CMK (cell line): ENCODE data around the gene KRTAP5-2.
"Not testable (repeated sequence)": the region's sequence is repeated elsewhere in the genome, so short reads cannot be mapped to it uniquely, and the experiment has no call there.

Experiments
- DNase-seq: peaks from one replicate; pipeline ENCODE4 v3.0.0-alpha.2; 2010; ENCODE audit warnings: low read depth

Gene KRTAP5-2

DNA sequence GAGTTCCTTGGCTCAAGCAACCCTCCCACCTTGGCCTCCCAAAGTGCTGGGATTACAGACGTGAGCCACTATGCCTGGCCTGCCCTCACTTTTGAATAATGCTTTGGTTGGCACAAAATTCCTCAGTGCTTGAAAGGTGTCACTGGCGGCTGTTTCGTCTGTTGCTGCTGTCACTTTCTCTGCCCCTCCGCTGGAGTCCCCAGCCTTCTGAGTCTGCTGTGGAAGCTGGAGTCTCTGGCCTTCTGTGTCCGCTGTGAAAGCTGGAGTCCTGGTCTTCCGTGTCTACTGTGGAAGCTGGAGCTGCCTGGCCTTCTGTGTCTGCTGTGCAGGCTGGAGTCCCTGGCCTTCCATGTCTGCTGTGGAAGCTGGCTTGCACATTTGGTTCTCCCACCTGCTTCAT is 8.1 kb downstream of the KRTAP5-2 start:
- DNase-seq: no peak

DNA sequence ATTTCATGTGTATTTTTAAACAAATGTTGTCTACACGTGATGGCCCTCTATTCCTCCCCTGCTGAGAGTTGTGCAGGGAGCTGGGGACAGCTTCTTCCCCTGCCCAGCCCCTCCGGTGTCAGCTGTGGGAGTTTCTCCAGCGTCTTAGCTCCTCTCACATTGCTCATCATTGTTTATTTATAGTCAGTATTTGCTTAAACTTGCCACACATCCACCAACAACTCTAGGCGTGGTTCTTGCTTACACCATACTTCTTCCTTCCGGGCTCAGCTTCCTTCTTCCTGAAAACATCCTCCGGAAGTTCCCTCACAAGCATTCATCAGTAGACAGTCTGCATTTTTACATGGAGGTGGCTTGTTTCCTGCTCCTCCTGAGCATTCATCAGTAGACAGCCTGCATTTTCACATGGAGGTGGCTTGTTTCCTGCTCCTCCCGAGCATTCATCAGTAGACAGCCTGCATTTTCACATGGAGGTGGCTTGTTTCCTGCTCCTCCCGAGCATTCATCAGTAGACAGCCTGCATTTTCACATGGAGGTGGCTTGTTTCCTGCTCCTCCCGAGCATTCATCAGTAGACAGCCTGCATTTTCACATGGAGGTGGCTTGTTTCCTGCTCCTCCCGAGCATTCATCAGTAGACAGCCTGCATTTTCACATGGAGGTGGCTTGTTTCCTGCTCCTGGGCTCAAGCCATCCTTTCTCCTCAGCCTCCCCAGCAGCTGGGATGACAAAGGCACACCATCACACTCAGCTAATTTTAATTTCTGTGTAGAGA is 8.7 kb downstream of the KRTAP5-2 start:
- not testable (repeated sequence) for DNase-seq

DNA sequence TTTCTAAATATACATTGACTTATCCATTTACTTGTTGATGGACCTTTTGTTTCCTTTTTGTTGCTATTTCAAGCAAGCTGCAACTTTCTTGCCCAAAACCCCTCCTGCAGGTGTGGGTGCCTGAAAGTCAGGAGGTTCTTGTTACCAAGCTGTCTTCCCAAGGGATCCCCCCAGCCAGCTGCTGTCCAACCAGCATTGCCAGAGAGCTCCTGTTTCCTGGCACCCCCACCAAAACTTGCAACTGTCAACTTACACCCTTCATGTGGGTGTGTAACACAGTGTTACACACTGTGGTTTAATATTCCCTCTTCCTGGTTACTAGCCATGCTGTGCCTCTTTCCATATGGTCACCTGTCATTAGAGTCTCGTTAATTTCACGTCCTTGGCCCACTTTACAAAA is 11.4 kb downstream of the KRTAP5-2 start:
- no peak for DNase-seq

DNA sequence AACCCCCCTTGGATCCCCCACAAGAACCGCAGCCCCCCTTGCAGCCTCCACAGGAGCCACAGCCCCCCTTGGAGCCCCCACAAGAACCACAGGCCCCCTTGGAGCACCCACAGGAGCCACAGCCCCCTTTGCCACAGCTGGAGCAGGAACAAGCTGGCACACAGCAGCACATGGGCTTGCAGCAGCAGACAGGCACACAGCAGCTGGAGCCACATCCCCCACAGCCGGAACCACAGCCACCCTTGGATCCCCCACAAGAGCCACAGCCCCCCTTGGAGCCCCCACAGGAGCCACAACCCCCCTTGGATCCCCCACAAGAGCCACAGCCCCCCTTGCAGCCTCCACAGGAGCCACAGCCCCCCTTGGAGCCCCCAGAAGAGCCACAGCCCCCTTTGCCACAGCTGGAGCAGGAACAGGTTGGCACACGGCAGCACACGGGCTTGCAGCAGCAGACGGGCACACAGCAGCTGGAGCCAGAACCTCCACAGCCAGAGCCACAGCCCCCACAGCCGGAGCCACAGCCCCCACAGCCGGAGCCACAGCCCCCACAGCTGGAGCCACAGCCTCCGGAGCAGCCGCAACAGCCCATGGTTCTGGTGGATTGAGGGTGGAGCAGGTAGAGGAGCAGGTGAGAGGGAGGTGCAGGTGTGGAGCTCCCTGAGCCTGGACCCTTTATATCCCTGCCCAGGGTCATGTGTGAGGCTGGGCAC is 13.3 kb downstream of the KRTAP5-2 start, which contains the start of gene KRTAP5-1:
Gene KRTAP5-1 (minus strand): TSS at position 623 of the 710 bp plus-strand sequence. CDS start 34 bp downstream, at position 589.
- not testable (repeated sequence) for DNase-seq

DNA sequence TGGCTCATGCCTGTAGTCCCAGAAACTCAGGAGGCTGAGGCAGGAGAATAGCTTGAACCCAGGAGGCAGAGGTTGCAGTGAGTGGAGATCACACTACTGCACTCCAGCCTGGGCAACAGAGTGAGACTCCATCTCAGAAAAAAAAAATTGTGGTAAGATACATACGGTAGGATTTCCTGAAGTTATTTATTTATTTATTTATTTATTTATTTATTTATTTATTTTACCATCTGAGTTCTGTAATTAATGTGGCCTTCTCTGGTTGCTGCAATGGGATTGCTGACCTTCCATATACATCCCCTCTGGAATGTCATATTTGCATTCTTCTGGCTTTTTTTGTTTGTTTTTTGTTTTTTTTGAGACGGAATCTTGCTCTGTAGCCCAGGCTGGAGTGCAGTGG is 15.2 kb downstream of the KRTAP5-2 start:
- not testable (repeated sequence) for DNase-seq

DNA sequence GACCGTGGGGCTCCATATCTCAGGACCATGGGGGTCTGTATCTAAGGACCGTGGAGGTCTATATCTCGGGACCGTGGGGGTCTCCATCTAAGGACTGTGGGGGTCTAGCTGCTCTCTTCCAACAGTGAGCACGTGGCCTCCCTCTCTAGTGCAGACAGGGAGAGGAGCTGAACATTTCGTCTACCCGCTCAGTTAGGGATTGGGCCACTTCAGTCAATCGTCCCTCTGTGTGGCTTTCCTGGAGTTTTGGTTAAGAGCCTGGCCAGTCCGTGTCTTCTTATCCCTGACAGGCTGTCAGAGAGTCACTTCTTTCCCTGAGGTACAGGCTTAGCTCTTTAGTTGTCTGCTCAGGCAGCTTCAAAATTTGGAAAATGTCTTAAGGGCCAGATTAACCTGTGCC is 16.1 kb downstream of the KRTAP5-2 start:
- no peak for DNase-seq

DNA sequence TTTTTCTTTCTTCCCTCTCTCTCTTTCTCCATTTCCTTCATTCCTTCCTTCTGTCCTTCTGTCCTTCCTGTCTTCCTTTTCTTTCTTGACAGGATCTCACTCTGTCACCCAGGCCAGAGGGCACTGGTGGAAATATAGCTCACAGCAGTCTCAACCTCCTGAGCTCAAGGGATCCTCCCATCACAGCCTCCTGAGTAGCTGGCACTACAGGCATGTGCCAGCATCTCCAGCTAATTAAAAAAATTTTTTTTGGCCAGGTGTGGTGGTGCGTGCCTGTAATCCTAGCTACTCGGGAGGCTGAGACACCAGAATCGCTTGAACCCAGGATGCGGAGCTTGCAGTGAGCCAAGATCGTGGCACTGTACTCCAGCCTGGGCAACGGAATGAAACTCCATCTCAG is 21.3 kb downstream of the KRTAP5-2 start:
- DNase-seq: no peak

DNA sequence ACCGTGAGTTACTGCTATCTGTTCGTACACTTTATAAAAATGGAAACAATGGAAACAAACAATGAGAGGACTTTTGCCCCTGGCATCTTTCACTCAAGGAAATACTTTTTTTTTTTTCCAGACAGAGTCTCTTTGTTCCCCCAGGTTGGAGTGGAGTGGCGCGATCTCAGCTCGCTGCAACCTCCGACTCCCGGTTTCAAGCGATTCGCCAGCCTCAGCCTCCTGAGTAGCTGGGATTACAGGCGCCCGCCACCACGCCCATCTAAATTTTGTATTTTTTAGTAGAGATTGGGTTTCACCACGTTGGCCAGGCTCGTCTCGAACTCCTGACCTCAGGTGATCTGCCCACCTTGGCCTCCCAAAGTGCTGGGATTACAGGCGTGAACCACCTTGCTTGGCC is 22.3 kb downstream of the KRTAP5-2 start:
- DNase-seq: not testable (repeated sequence)

DNA sequence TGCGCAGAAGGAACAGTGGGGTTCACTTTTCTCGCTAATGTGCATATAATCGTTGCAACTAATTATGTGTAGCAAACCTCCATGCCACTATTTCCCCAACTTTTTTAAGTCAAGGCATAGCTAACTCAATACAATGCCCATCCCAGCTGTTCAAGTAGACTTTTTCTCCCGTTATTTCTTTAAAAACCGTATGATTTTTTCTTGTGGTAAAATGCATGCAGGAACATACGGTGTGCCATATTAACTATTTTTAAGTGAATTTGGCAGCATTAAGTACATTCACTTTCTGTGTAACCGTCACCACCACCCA is 23.2 kb downstream of the KRTAP5-2 start:
- DNase-seq: no peak

DNA sequence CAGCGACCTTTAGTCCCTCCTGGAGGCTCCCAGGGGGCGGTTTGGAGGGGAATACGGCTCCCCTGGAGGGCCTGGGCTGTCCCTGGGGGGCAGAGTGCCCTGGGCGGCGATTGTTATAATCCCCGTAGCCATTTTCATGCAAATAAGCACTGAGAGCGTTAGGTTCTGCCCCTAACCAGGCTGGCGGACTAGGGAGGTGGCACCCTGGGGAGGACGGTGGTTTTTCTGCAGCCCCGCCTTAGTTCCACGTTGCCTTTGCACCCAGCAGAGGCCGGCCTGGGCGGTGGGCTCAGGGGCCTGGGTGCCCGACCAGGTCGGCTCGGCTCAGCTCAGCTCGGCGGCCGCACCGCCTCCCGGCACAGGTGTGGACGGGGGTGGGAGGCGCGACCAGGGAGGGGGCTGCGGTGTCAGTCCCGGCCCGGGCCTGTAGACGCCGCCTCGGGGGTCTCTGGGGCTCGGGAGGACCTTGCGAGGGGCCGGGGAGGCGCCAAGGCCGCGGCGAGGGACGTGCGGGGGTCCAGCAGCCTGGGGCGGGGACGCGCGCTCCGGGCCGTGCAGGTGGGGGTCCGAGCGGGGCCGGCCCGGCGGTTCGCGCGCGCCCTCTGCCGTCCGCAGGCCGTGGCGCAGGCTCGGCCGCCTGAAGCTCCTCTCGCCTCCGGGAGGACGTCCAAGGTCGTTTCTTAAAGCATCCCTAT is 23.7 kb downstream of the KRTAP5-2 start:
- DNase-seq: no peak

DNA sequence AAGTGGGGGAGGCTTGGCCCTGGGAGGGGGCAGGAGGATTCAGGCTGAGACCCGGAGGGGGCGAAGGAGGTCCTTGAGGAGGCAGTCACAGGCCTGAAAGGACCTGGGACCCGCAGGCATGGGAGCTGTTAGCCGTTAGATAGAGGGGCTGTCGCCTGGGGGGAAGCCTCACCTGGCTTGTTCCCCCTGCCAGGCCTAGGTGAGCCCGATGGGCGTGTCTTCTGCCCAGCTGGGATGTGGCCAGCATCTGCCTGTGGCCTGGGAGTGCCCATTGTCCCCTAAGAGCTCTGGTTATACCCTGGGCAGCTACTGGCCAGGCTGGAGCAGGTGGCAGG is 24.2 kb downstream of the KRTAP5-2 start:
- DNase-seq: no peak

DNA sequence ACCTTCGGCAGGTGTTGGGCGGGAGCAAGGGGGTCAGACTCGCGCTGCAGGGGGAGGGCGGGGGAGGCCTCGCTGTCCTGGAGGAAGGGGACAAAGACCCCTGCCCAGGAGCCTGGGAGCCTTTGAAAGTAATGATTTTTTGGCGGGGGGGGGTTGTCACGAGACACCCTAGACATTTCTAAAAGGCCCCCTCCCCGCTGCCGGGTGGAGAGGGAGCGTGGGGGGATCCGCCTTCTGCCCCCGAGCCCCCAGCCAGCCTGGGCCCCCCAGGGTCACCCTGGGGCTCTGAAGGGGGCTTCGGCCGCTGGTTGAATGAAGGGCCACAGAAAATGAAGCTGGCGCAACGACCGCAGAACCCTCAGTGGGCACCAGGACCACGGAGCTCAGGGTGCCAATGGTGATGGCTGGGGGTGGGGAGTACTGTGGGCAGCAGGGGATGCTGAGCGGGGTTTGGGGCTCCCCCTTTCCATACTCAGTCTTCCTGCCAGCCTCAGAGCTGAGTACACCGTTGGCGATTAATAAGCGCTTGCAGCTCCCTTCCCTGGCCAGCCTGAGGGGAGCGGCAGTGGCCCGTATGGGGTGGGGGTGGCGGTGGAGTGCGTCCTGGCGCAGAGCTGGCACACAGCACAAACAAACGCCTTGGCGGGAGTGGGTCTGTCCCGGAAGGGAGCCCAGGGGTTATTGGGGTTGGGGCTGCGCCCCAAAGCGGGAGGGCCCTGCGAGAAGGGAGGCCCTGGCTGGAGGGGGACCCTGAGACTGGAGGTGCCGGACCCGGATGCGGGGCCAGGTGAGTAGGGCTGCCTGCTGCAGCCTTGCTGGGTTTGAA is 24.8 kb downstream of the KRTAP5-2 start:
- no peak for DNase-seq

DNA sequence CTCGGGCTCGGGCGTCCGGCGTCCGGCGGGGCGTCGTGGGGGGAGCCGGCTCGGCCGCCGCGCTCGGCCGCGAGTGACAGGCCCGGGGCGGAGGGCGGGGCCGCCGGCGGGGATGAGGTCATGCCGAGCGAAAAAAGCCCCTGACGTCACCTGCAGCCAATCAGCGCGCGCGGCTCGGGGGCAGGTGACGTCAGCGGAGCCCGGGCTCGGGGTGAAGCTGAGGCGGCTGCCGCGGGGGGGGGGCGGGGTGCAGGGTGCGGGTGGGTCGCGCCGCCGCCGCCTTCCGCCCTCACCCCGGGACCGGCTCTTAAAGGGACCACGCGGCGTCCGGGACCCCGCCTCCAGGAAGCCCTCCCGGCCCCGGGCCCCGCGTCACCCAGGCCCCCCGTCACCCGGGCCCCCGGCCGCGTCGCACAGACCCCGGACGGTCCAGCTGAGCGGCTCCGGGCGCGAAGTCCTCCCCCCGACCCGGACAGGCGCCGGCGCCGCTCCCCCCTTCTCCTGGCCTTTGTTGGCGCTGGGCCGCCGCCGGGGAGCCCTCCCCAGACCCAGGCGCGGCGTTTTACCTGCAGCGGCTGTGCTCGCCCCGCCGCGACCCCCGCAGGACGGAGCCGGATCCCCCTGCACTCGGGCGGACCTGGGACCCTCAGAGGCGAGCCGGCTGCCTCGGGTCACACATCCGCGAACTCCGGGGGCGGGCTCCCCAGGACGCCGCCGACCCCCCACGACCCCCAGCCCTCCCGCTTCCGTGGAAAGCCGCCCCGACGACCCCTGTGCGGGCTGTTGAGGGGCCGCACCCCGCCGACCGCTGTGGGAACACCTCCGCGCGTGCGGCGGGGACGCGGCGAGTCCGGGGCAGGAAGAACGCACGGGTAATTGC is 25.7 kb downstream of the KRTAP5-2 start, which contains the start of gene DUSP8:
Gene DUSP8 (minus strand): TSS at position 75 of the 880 bp plus-strand sequence. CDS start 6,445 bp downstream, outside the sequence.
- DNase-seq: no peak

DNA sequence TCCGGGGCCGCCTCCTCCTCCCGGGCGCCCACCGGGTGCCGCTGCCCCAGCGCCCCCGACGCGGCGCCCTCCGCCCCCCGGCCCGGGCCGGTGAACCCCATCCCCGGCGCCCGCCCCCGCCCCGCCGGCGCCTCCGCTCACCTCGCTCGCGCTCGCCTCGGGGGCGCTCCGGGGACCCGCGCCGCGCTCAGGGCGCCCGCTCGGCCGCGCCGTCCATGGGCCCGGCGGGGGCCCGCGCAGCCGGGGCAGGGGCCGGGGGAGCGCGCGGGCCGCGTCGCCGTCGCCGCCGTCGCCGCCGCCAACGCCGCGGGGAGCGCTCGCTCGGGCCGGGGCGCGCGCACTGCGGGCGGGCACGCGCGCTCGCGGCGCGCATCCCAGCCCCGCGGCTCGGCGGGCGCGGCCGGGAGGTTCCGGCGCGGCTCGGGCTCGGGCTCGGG is 26.3 kb downstream of the KRTAP5-2 start:
- DNase-seq: no peak

DNA sequence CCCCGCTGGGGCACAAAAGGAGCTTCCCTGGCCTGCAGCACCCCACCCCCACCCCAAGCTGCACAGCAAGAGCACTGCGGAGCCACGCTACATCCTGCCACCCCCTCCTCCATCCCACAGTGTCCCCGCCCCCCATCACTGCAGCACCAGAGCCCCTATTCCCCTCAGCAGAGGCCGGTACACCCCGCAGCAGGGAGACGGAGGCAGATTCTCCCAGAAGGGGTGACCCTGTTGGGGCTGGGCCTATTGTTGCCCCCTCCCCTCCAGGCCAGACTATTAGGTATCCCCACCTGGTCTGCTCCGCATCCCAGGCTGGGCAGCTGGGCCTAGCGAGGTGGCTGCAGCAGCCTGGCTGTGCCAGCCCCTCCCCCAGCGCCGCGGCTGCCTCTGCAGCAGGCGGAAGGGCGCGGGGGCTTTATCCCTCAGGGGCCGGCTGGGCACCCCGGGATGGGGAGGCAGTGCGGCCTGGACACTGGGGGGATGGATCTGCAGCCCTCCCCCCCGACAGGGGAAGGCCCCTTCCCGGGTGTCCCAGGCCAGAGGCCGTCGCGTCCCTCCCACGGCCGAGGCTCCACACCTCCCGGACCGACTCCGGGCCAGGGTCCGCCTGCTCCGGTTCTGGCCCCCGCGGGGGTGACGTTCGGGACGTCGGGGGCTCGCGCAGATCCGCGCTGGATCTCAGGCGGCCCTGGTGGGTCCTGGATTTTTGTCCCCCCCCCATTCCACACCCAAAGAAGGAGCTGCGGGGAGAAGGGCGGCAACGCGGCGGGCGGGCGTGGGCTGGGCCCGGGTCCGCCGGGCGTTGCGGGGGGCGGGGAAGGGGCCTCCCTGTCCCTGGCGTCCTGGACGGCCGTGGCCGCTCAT is 27.0 kb downstream of the KRTAP5-2 start:
- no peak for DNase-seq

DNA sequence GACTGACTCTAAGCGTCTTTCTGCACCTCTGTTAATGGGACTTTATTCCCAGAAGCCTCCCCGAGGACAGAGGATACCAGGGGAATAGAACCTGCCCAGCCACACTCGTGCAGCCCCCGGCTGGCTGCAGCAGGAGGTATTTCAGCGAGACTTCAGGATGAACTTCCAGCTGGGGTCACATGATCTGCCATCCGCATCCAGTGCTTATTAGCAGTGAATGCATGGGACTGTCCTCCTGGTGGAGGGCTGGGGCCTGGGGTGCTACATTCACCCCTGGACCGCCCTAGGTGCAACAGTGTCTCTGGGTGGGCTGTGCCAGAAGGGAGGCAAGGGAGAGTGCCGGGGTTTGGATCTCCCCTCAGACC is 27.6 kb downstream of the KRTAP5-2 start:
- DNase-seq: no peak

DNA sequence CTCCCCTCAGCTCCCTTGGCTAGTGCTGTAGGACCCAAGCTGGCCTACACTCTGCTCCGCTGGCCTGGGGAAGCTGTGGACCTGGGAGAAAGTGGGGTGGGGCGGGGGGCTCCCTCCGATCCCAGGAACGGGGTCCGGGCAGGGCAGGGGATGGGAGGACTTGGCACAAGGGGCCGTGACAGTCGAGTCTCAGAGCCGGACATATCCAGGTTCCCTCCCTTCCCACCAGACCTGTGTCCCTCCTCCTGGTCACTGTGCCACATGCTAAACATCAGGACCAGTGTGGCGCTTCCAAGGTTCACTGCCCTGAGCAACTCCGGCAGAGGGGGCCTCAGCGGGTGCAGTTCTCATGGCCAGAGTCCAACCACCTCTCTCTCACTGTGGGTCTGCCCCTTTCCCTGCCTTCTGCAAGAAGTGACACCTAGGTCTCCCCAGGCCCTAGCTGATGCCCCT is 28.1 kb downstream of the KRTAP5-2 start:
- DNase-seq: no peak

DNA sequence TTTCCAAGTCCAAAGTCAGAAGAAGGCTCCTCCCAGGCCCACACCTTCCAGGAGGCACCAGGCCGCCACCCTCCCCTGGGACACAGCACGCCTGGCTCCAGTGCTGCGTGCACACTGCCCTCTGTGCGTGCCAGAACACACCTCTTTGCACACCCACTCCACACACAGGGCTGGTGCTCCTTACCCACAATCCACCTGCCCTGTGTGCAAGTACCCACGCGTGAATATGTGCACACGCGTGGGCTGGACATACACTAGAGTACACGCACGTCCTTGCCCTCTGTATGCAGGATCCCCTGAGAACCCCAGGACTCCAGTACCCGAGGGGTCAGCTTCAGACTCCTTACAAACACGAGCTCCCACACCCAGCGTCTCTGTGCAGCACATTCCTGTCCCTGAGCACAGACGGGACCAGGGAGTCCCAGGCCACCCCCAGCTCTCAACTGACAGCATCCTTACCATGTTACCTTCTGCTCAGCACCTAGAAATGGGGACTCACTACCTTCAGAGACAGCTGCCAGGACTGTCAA is 28.8 kb downstream of the KRTAP5-2 start:
- DNase-seq: no peak

DNA sequence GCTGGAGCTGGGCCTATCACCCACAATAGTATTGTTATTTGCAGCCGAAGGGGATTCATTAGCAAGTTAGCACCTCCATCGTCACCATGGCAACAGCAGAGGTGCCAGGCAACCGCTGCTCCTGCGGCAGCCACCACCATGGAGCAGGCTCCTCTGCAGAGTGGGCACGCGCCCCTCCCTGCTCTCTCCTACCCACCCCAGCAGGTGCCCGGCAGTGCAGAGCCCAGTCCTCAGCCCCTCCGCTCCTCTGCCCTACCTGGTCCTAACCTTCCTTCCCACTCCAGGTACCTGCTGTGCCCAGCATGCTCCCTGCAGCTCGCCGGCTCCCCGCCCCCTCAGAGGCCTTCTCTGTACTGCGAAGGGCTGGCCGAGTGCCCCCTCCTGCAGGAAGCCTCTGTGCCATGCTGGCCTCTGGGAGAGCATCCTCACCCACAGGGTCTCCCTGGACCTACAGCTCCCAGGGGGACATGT is 29.6 kb downstream of the KRTAP5-2 start:
- DNase-seq: no peak

DNA sequence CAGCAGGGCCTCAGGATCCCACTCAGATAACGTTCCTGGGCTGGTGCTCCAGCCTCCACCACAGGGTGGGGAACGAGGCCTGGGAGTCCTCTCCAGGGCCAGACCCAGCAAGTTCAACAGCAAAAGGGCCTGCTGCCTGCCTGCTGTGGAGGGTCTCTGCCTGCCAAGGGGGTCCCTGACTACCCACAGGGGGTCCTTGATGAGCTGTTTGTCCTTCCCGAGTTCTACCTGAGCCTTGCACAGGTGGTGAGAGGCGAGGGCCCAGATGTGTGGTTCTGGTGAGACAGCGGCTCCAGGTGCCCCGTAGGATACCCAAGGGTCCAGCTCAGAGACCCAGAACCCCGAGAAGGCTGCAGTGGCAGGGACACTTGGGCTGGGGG is 30.4 kb downstream of the KRTAP5-2 start:
- DNase-seq: no peak
